HG03066 (cell line): ENCODE results near the gene EGFR.

Source experiments
- ATAC-seq: cut with Tn5 transposase; IDR thresholded peaks from one replicate; pipeline ENCODE4 v1.9.1; 2021; ENCODE audit warnings: low read depth; ENCODE audit not compliant: unreplicated experiment

EGFR gene

GRCh38 chr7:55140221-55140940 is 121.6 kb downstream of the EGFR start:
- ATAC-seq: peak; percentile 91

GRCh38 chr7:55140941-55141278 is 122.1 kb downstream of the EGFR start:
- peak; percentile 35 for ATAC-seq

GRCh38 chr7:55142919-55143600 is 124.2 kb downstream of the EGFR start:
- ATAC-seq: no peak

- ATAC-seq: no peak
These were observed 125.8 kb downstream of the EGFR start for GRCh38 chr7:55144333-55145317.

GRCh38 chr7:55145606-55146005 is 126.8 kb downstream of the EGFR start:
- no peak for ATAC-seq

GRCh38 chr7:55147101-55147500 is 128.3 kb downstream of the EGFR start:
- no peak for ATAC-seq

- ATAC-seq: no peak
These were observed 128.9 kb downstream of the EGFR start for GRCh38 chr7:55147736-55148135.

GRCh38 chr7:55148571-55148970 is 129.8 kb downstream of the EGFR start:
- no peak for ATAC-seq

- no peak for ATAC-seq
These were observed 130.2 kb downstream of the EGFR start for GRCh38 chr7:55149001-55149400.

- no peak for ATAC-seq
These were observed 131.3 kb downstream of the EGFR start for GRCh38 chr7:55150166-55150565.

GRCh38 chr7:55150709-55151451 is 132.1 kb downstream of the EGFR start:
- no peak for ATAC-seq

GRCh38 chr7:55152516-55152915 is 133.7 kb downstream of the EGFR start:
- ATAC-seq: no peak

GRCh38 chr7:55154096-55154495 is 135.3 kb downstream of the EGFR start:
- ATAC-seq: no peak

GRCh38 chr7:55155351-55156117 is 136.7 kb downstream of the EGFR start:
- no peak for ATAC-seq

- ATAC-seq: no peak
These were observed 138.3 kb downstream of the EGFR start for GRCh38 chr7:55156919-55157763.

GRCh38 chr7:55157764-55158105 is 138.9 kb downstream of the EGFR start:
- ATAC-seq: no peak

- no peak for ATAC-seq
These were observed 139.9 kb downstream of the EGFR start for GRCh38 chr7:55158541-55159382.

GRCh38 chr7:55160539-55160938 is 141.7 kb downstream of the EGFR start:
- ATAC-seq: no peak
